Psoas muscle (tissue), 8 donors: ENCODE results near the gene C19orf73. TPM values are rescaled to one million over a fixed set of nuclear protein-coding genes. Genes with fewer than 3 reads are reported as not detected.
A peak's percentile ranks its signal among the peaks of the same experiment; 100 is the strongest.

Experiments used
- ATAC-seq, 4 donors: fragments of 200-7000 bp; cut with Tn5 transposase; one replicate each; pipeline ENCODE4 v1.9.1; 2020; ENCODE audit warnings: moderate library complexity in 3 of 4, mild to moderate bottlenecking in 2 of 4
- DNase-seq, 2 donors: peaks; one replicate each; pipeline ENCODE4 v3.0.0-alpha.2; 2020
- H3K27ac ChIP-seq: fragments of 200-600 bp; one replicate; pipeline ENCODE4 v1.8.0; 2022
- H3K27me3 ChIP-seq, 3 donors: fragments of 200-600 bp in 1 of 3; one replicate each; pipeline versions ENCODE4 v1.6.1 to v1.8.0; 2013 to 2022; ENCODE audit warnings: low read length in 2 of 3, mild to moderate bottlenecking in 2 of 3, moderate library complexity in 1 of 3; ENCODE audit not compliant: insufficient read depth in 3 of 3
- H3K36me3 ChIP-seq, 2 donors: fragments of 200-600 bp in 1 of 2; one replicate each; pipeline versions ENCODE4 v1.6.1 to v1.8.0; 2013 to 2022; ENCODE audit warnings: low read depth in 1 of 2, mild to moderate bottlenecking in 1 of 2, moderate library complexity in 1 of 2; ENCODE audit not compliant: insufficient read depth in 1 of 2
- H3K4me1 ChIP-seq: fragments of 200-600 bp; one replicate; pipeline ENCODE4 v1.8.0; 2022
- H3K4me3 ChIP-seq: fragments of 200-600 bp; one replicate; pipeline ENCODE4 v1.8.0; 2022; ENCODE audit warnings: mild to moderate bottlenecking
- H3K9me3 ChIP-seq: fragments of 200-600 bp; one replicate; pipeline ENCODE4 v1.8.0; 2022
- CTCF ChIP-seq: fragments of 200-600 bp; IDR thresholded peaks from one replicate; pipeline ENCODE4 v1.8.0; 2022; ENCODE audit warnings: antibody characterized with exemption
- WGBS, 3 donors: extraction: QIAGEN DNeasy Blood & Tissue Kit; methylation state at CpG; one replicate each; pipeline versions ENCODE4 v1.1.6 to v1.1.7; 2013; 5-methylcytosine and 5-hydroxymethylcytosine counted together
- intact Hi-C, 2 donors: fragments of 100-400 bp; cut with DNase I; formaldehyde crosslinking; loops; one replicate each; pipeline versions ENCODE4 v1.11.0 to v1.14.2; 2022
- polyA plus RNA-seq, 3 donors: library from polyadenylated mRNA; stranded (reverse); fragments of 200-250 nt; gene quantifications; one replicate each; pipeline ENCODE4 v1.2.3, GENCODE V29; 2013
- total RNA-seq, 4 donors: library from RNA; stranded (reverse); fragmentation: NEBNext Ultra II Directional in 2 of 4; extraction: Animal tissue kit (Norgen Biotek cat#: 25700) in 2 of 4; gene quantifications; one replicate each; pipeline versions ENCODE4 v1.2.1 to v1.2.4, GENCODE V29; 2021 to 2023
- donor health status: healthy with polysubstance abuse.
- donor health status: DM: no; HTN: no; CAD: no; lungs with moderate emphysema.
- donor health status: Bipolar disorder and iron deficiency.
- donor health status: healthy.
- donor health status: DM: yes; HTN: yes; CAD: no.
- donor health status: DM: no; HTN: no; CAD: no.
- donor health status: DM: no; HTN: no; CAD: no.
- donor health status: DM: yes; HTN: yes; CAD: no.

The C19orf73 gene
- total and polyA plus RNA-seq, 7 donors = 0.54 to 1.9 (median 1.6) TPM

GRCh38 chr19:49119411-49120324, 725 bp upstream of the C19orf73 start, which contains the start of gene PPFIA3:
TSS of gene PPFIA3 (plus strand) at chr19:49119544. CDS start at chr19:49127874, 8,330 bp downstream.
- Histone ChIP-seq H3K9me3 (no peaks in the 10 kb centered on the region), H3K27me3 (no peaks in the 10 kb centered on the region), H3K36me3 (no peaks in the 10 kb centered on the region), H3K27ac (peak within 1 kb of the TSS; percentile 98), H3K4me1 (peaks cover 25% of the 10 kb centered on the region), H3K4me3 (peak within 1 kb of the TSS; percentile 85)
- DNase-seq (peak; percentile 72 to 84), ATAC-seq (peak; percentile 64 to 72 (median 66))
- TF ChIP-seq CTCF = no peak
- intact Hi-C loops = loop anchor here (5.0 kb wide), 1 partner anchor 33 kb away; no protein-coding TSS in a partner anchor
- WGBS, 3 donors = 0 to 1% (median 1%) methylated on average over 53 to 90 of the region's 90 CpGs

- intact Hi-C loops = loop anchor here (5.0 kb wide), 1 partner anchor 34 kb away; no protein-coding TSS in a partner anchor
- no peak for ATAC-seq
- H3K4me1 ChIP-seq = peaks cover 31% of the 10 kb centered on the region
These were observed 1.0 kb downstream of the C19orf73 start for GRCh38 chr19:49117677-49118564.

GRCh38 chr19:49116544-49116943, 2.4 kb downstream of the C19orf73 start:
- Histone ChIP-seq H3K27me3 (no peaks in the 10 kb centered on the region), H3K36me3 (no peaks in the 10 kb centered on the region), H3K9me3 (no peaks in the 10 kb centered on the region), H3K4me3 (no peak overlapping the region), H3K4me1 (peaks cover 31% of the 10 kb centered on the region), H3K27ac (no peak overlapping the region)
- DNase-seq = no peak
- no peak for TF ChIP-seq CTCF
- intact Hi-C loops = loop anchor here (5.0 kb wide), 1 partner anchor 36 kb away; no protein-coding TSS in a partner anchor
- WGBS, 3 donors = 53 to 83% (median 62%) methylated on average over 1 of the region's 1 CpG
- ATAC-seq = no peak

More at GRCh38 chr19:49117677-49118564, 1.0 kb downstream of the C19orf73 start:
- Histone ChIP-seq H3K27ac (peak overlapping the region; percentile 98), H3K4me3 (peak overlapping the region; percentile 85), H3K36me3 (no peaks in the 10 kb centered on the region), H3K9me3 (no peaks in the 10 kb centered on the region), H3K27me3 (no peaks in the 10 kb centered on the region)
- DNase-seq = no peak
- TF ChIP-seq CTCF = no peak
- WGBS, 3 donors = 56 to 59% (median 58%) methylated on average over 23 to 26 of the region's 26 CpGs

- H3K36me3 ChIP-seq = no peaks in the 10 kb centered on the region
- H3K9me3 ChIP-seq = no peaks in the 10 kb centered on the region
- H3K27ac ChIP-seq = peak overlapping the region; percentile 83
- 9 to 19% (median 11%) methylated on average over 31 to 68 of the region's 68 CpGs for WGBS, 3 donors
- peaks cover 41% of the 10 kb centered on the region for H3K4me1 ChIP-seq
- intact Hi-C loops = loop anchor here (5.0 kb wide), 1 partner anchor 38 kb away; no protein-coding TSS in a partner anchor
- peak overlapping the region; percentile 93 for H3K4me3 ChIP-seq
- no peak for TF ChIP-seq CTCF
- peak in 1 of 4 donors; percentile 27 for ATAC-seq
- DNase-seq = peak; percentile 60 to 83
- no peaks in the 10 kb centered on the region for H3K27me3 ChIP-seq
These were observed 4.1 kb downstream of the C19orf73 start for GRCh38 chr19:49114630-49115363.
